Erythroblast (primary cell): ENCODE results near the gene OR2AP1.
"Not testable (repeated sequence)": the region's sequence is repeated elsewhere in the genome, so short reads cannot be mapped to it uniquely, and the experiment has no call there.

ENCODE experiments used
- GATA1 ChIP-seq: IDR thresholded peaks from 2 replicates; pipeline ENCODE4 v1.6.1; 2011; ENCODE audit warnings: low read depth, mild to moderate bottlenecking, control low read depth, low read length, moderate library complexity
- POLR2A ChIP-seq: IDR thresholded peaks from 2 replicates; pipeline ENCODE4 v1.6.1; 2011; ENCODE audit warnings: mild to moderate bottlenecking, low read length

GRCh38 chr12:55590152-55590551, 17.9 kb downstream of the OR2AP1 start:
- not testable (repeated sequence) for TF ChIP-seq POLR2A, GATA1
